ENCODE results near the gene TRIOBP. TPM values are rescaled to one million over a fixed set of nuclear protein-coding genes. Genes with fewer than 3 reads are reported as not detected.

The TRIOBP gene
- total RNA-seq, 1 donor from 2014 or later, result 68.9 TPM

DNA sequence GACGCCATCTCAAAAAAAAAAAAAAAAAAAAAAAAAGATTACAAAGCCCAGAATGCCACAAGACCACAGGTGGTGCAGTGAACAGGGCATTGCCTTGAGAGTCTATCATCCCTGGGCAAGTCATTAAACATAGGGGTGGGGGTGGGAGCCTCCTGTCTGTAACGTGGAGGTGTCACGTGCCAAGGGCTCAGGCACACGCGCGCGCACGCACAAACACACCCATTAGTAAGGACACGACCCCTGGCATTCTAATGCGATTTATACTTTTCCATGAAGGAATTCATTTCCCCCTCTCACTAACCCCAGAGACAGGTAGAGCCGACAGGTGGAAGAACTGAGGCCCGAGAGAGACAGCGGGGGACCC lies 105.1 kb downstream of the TRIOBP start:
- Histone ChIP-seq H3K27me3 (ENCODE audit: control insufficient read depth, insufficient read depth, low read length) (peaks cover 5% of the 10 kb centered on the region), H3K4me3 (ENCODE audit: low read depth, low read length) (peak overlapping the region; percentile 52), H3K36me3 (ENCODE audit: control insufficient read depth, insufficient read depth, low read length) (no peaks in the 10 kb centered on the region)
- DNase-seq (ENCODE audit: low read depth), result no peak
- TF ChIP-seq, protein P1, sequence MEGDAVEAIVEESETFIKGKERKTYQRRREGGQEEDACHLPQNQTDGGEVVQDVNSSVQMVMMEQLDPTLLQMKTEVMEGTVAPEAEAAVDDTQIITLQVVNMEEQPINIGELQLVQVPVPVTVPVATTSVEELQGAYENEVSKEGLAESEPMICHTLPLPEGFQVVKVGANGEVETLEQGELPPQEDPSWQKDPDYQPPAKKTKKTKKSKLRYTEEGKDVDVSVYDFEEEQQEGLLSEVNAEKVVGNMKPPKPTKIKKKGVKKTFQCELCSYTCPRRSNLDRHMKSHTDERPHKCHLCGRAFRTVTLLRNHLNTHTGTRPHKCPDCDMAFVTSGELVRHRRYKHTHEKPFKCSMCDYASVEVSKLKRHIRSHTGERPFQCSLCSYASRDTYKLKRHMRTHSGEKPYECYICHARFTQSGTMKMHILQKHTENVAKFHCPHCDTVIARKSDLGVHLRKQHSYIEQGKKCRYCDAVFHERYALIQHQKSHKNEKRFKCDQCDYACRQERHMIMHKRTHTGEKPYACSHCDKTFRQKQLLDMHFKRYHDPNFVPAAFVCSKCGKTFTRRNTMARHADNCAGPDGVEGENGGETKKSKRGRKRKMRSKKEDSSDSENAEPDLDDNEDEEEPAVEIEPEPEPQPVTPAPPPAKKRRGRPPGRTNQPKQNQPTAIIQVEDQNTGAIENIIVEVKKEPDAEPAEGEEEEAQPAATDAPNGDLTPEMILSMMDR (IDR thresholded peaks at IDR 0.05; ENCODE audit: insufficient read depth, low read length, poor library complexity, severe bottlenecking), result no peak

DNA sequence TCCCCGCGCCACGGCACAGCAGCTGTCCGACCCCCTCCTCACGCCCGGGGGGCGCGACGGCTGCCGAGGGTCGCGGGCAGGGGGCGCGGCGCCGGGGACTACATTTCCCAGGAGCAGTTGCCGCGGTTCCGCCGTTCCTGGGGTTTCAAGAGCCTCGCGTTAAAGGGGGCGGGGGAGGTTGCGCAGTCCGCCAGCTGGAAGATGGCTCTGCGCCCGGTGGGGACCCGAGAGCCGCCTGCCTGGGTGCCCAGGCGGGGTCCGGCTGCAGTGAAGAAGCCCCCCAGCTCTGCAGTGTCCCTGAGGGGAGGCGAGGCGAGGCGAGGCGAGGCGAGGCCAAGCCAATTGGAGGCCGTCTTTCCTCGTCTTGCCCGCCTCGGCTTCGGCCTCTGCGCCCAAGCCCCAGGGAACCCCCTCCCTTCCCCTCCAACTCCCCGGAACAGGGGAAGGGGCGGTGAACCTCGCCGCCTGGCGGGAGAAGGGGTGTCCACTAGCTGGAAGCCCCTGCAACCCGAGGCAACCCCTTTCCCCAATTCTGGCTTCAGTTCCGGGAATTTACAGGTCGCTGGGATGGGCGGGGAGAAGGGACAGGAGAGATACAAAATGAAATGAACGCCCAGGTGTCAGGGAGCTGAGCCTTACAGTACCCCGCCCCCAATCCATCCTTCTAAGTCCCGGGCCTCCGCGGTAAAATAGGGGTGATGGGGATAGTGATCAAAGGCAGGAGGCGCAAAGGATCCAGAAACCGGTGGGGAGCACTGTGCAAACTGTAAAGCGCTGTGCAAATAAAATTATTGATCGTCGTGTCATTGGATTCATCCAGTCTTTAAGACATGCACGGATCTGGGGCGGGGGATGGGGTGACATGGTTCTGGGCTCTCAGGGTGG lies 105.7 kb downstream of the TRIOBP start:
- Histone ChIP-seq H3K36me3 (ENCODE audit: control insufficient read depth, insufficient read depth, low read length) (no peaks in the 10 kb centered on the region), H3K27me3 (ENCODE audit: control insufficient read depth, insufficient read depth, low read length) (peaks cover 5% of the 10 kb centered on the region), H3K4me3 (ENCODE audit: low read depth, low read length) (peak overlapping the region; percentile 52)
- TF ChIP-seq, protein P1 (IDR thresholded peaks at IDR 0.05; ENCODE audit: insufficient read depth, low read length, poor library complexity, severe bottlenecking), result no peak
- no peak for DNase-seq (ENCODE audit: low read depth)

DNA sequence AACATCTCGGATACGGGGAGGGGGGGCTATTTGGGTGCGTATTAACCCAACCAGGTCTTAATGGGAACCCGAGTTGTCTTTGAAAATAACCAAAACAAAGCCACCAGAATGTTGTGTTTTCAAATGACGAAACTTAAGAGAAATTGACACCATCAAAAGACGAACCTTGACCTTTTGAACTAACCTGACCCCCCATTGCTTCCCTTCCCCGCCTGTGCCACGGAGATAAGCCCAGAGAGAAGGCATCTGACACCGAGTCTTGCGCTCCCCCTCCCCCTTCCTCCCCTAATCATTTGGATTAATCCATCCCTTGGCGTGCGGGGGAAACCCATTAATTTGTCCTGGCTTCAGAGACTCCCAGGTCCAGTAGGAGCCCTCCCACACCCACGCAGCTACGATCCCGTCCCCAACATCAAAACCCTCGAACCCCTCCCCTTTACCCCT lies 106.4 kb downstream of the TRIOBP start:
- TF ChIP-seq, protein P1 (IDR thresholded peaks at IDR 0.05; ENCODE audit: insufficient read depth, low read length, poor library complexity, severe bottlenecking), result no peak
- H3K27me3 ChIP-seq (ENCODE audit: control insufficient read depth, insufficient read depth, low read length), result peaks cover 5% of the 10 kb centered on the region
- DNase-seq (ENCODE audit: low read depth), result no peak
- peak overlapping the region; percentile 52 for H3K4me3 ChIP-seq (ENCODE audit: low read depth, low read length)
- no peaks in the 10 kb centered on the region for H3K36me3 ChIP-seq (ENCODE audit: control insufficient read depth, insufficient read depth, low read length)

- Histone ChIP-seq H3K4me3 (ENCODE audit: low read depth, low read length) (no peak overlapping the region), H3K36me3 (ENCODE audit: control insufficient read depth, insufficient read depth, low read length) (no peaks in the 10 kb centered on the region), H3K27me3 (ENCODE audit: control insufficient read depth, insufficient read depth, low read length) (peaks cover 5% of the 10 kb centered on the region)
- DNase-seq (ENCODE audit: low read depth), result no peak
- TF ChIP-seq, protein P1 (IDR thresholded peaks at IDR 0.05; ENCODE audit: insufficient read depth, low read length, poor library complexity, severe bottlenecking), result no peak
Observed at GRCh38 chr22:37803639-37804351, 106.9 kb downstream of the TRIOBP start.

GRCh38 chr22:37804352-37804880 lies 107.6 kb downstream of the TRIOBP start:
- TF ChIP-seq, protein P1 (IDR thresholded peaks at IDR 0.05; ENCODE audit: insufficient read depth, low read length, poor library complexity, severe bottlenecking), result no peak
- H3K4me3 ChIP-seq (ENCODE audit: low read depth, low read length), result peak overlapping the region; percentile 26
- H3K27me3 ChIP-seq (ENCODE audit: control insufficient read depth, insufficient read depth, low read length), result peaks cover 5% of the 10 kb centered on the region
- DNase-seq (ENCODE audit: low read depth), result no peak
- H3K36me3 ChIP-seq (ENCODE audit: control insufficient read depth, insufficient read depth, low read length), result no peaks in the 10 kb centered on the region

Measured in kidney epithelial cell (primary cell).